NB4 (cell line): ENCODE data around the gene BNC2.

Source experiments
- DNase-seq: peaks from one replicate; pipeline ENCODE4 v3.0.0; 2010; ENCODE audit warnings: low read depth
- H3K4me3 ChIP-seq: one replicate; pipeline ENCODE4 v1.5.1; 2011; ENCODE audit warnings: mild to moderate bottlenecking, low read depth, low read length, moderate library complexity
- CTCF ChIP-seq: IDR thresholded peaks from one replicate; pipeline ENCODE4 v1.5.1; 2012; ENCODE audit warnings: low read depth, low read length
- MAX ChIP-seq: IDR thresholded peaks from 2 replicates; pipeline ENCODE4 v1.6.1; 2011; ENCODE audit warnings: low read depth, low read length
- MYC ChIP-seq: IDR thresholded peaks from 2 replicates; pipeline ENCODE4 v1.6.1; 2011; ENCODE audit warnings: low read depth, low read length
- POLR2A ChIP-seq: IDR thresholded peaks from 2 replicates; pipeline ENCODE4 v1.6.1; 2011; ENCODE audit warnings: mild to moderate bottlenecking; ENCODE audit not compliant: insufficient read length; ENCODE audit errors: extremely low read depth

BNC2 gene

GRCh38 chr9:16510482-16510881, 360.0 kb downstream of the BNC2 start:
- no peak overlapping the region for H3K4me3 ChIP-seq
- DNase-seq, result no peak
- no peak for TF ChIP-seq POLR2A
- TF ChIP-seq CTCF, result no peak
- TF ChIP-seq MYC, result no peak
- no peak for TF ChIP-seq MAX

GRCh38 chr9:16509997-16510396, 360.5 kb downstream of the BNC2 start:
- TF ChIP-seq MAX, result no peak
- no peak for TF ChIP-seq MYC
- no peak for TF ChIP-seq POLR2A
- TF ChIP-seq CTCF, result no peak
- DNase-seq, result peak; percentile 79
- no peak overlapping the region for H3K4me3 ChIP-seq

GRCh38 chr9:16505199-16505598, 365.3 kb downstream of the BNC2 start:
- no peak for TF ChIP-seq CTCF
- TF ChIP-seq MYC, result no peak
- TF ChIP-seq POLR2A, result no peak
- no peak for TF ChIP-seq MAX
- H3K4me3 ChIP-seq, result no peak overlapping the region
- no peak for DNase-seq

- H3K4me3 ChIP-seq, result no peak overlapping the region
- no peak for DNase-seq
- no peak for TF ChIP-seq CTCF
- TF ChIP-seq MYC, result no peak
Measured at GRCh38 chr9:16501726-16502125, 368.7 kb downstream of the BNC2 start.

- DNase-seq, result no peak
- TF ChIP-seq POLR2A, result no peak
- TF ChIP-seq MYC, result no peak
- no peak for TF ChIP-seq CTCF
- no peak for TF ChIP-seq MAX
- no peak overlapping the region for H3K4me3 ChIP-seq
Measured at GRCh38 chr9:16501141-16501540, 369.3 kb downstream of the BNC2 start.

GRCh38 chr9:16500386-16500785, 370.1 kb downstream of the BNC2 start:
- TF ChIP-seq POLR2A (no peak), MYC (no peak), CTCF (no peak), MAX (no peak)
- H3K4me3 ChIP-seq, result no peak overlapping the region
- no peak for DNase-seq
